Measurements from ENCODE around the gene PAX5.
A peak's percentile ranks its signal among the peaks of the same experiment; 100 is the strongest.

DNA sequence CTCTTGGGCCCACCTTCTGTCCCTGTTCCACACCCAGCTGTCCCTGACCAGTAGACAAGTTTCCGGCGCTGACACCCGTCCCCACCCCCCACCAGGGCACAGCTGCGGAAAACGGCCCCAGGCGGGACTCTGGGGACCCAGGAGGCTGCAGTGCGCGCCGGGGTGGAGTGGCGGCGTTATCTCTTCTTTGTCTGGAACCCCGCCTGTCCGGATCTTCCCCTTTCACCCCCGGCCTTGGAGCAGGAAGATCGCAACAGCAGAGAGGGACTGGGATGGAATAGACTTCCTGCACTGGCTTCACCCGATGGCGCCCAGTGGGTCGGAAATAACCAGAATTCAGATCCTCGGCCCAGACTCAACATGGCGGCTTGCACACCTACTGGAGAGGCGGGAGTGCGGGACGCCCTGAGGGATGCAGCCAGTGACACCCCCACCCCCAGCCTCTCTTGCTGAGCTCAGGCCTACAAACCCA is 4.7 kb downstream of the PAX5 start:
- TF ChIP-seq, protein P1, sequence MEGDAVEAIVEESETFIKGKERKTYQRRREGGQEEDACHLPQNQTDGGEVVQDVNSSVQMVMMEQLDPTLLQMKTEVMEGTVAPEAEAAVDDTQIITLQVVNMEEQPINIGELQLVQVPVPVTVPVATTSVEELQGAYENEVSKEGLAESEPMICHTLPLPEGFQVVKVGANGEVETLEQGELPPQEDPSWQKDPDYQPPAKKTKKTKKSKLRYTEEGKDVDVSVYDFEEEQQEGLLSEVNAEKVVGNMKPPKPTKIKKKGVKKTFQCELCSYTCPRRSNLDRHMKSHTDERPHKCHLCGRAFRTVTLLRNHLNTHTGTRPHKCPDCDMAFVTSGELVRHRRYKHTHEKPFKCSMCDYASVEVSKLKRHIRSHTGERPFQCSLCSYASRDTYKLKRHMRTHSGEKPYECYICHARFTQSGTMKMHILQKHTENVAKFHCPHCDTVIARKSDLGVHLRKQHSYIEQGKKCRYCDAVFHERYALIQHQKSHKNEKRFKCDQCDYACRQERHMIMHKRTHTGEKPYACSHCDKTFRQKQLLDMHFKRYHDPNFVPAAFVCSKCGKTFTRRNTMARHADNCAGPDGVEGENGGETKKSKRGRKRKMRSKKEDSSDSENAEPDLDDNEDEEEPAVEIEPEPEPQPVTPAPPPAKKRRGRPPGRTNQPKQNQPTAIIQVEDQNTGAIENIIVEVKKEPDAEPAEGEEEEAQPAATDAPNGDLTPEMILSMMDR (IDR thresholded peaks at IDR 0.05; ENCODE audit: low read depth, low read length, poor library complexity, severe bottlenecking), result peak; percentile 61
- no peak for TF ChIP-seq EZH2phosphoT487 (IDR thresholded peaks at IDR 0.05; ENCODE audit: borderline replicate concordance, low read length)

Measured in DOHH2 (cell line).